Measurements from ENCODE around the gene LACC1. TPM values are rescaled to one million over a fixed set of nuclear protein-coding genes. Genes with fewer than 3 reads are reported as not detected.

Gene LACC1
- polyA plus RNA-seq, 1 experiment: 11.7 TPM

DNA sequence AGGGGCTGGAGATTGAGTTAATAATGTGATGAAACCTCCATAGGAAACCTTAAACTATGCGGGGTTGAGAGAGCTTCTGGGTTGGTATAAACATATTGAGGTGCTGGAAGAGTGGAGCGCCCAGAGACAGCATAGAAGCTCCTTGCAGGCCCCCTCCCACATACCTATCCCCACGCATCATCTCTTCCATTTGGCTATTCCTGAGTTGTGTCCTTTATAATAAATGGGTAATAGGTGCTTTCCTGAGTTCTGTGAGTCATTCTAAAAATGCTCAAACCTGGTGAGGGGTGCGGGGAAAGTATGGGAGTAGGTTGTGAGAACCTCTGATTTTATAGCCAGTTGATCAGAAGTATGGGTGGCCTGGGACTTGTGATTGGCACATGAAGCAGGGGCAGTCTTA is 14.8 kb upstream of the LACC1 start:
- no peak for DNase-seq (ENCODE audit: low read depth, low spot score)
- ChIA-PET POLR2A (no interaction called here), CTCF (no interaction called here)
- H3K27ac ChIP-seq (ENCODE audit: low read depth, low read length): no peak overlapping the region
- H3K4me3 ChIP-seq (ENCODE audit: low read depth, low read length): no peak overlapping the region
- no peaks in the 10 kb centered on the region for H3K27me3 ChIP-seq (ENCODE audit: control insufficient read depth, insufficient read depth, low read length)
- TF ChIP-seq, protein P1, sequence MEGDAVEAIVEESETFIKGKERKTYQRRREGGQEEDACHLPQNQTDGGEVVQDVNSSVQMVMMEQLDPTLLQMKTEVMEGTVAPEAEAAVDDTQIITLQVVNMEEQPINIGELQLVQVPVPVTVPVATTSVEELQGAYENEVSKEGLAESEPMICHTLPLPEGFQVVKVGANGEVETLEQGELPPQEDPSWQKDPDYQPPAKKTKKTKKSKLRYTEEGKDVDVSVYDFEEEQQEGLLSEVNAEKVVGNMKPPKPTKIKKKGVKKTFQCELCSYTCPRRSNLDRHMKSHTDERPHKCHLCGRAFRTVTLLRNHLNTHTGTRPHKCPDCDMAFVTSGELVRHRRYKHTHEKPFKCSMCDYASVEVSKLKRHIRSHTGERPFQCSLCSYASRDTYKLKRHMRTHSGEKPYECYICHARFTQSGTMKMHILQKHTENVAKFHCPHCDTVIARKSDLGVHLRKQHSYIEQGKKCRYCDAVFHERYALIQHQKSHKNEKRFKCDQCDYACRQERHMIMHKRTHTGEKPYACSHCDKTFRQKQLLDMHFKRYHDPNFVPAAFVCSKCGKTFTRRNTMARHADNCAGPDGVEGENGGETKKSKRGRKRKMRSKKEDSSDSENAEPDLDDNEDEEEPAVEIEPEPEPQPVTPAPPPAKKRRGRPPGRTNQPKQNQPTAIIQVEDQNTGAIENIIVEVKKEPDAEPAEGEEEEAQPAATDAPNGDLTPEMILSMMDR (IDR thresholded peaks at IDR 0.05; ENCODE audit: low read depth, low read length): no peak
- peaks cover 9% of the 10 kb centered on the region; the same call in 1 of the 2 replicates for H3K9me3 ChIP-seq (ENCODE audit: control insufficient read depth, insufficient read depth, low read length)

GRCh38 chr13:43865892-43866291 is 13.8 kb upstream of the LACC1 start:
- no peaks in the 10 kb centered on the region for H3K27me3 ChIP-seq (ENCODE audit: control insufficient read depth, insufficient read depth, low read length)
- TF ChIP-seq, protein P1 (IDR thresholded peaks at IDR 0.05; ENCODE audit: low read depth, low read length): no peak
- peaks cover 9% of the 10 kb centered on the region; the same call in 1 of the 2 replicates for H3K9me3 ChIP-seq (ENCODE audit: control insufficient read depth, insufficient read depth, low read length)
- no peak overlapping the region for H3K4me3 ChIP-seq (ENCODE audit: low read depth, low read length)
- ChIA-PET CTCF (interaction anchor here (1.2 kb wide), 1 partner anchor 1272 kb away, joined by 3 read pairs; no protein-coding TSS in a partner anchor), POLR2A (interaction anchor here (0.9 to 1.0 kb wide), 2 partner anchors 13 to 14 kb away, joined by 3 read pairs; partner anchors contain the start of genes CCDC122 and LACC1)
- DNase-seq (ENCODE audit: low read depth, low spot score): peak; percentile 39
- H3K27ac ChIP-seq (ENCODE audit: low read depth, low read length): peak overlapping the region; percentile 25

DNA sequence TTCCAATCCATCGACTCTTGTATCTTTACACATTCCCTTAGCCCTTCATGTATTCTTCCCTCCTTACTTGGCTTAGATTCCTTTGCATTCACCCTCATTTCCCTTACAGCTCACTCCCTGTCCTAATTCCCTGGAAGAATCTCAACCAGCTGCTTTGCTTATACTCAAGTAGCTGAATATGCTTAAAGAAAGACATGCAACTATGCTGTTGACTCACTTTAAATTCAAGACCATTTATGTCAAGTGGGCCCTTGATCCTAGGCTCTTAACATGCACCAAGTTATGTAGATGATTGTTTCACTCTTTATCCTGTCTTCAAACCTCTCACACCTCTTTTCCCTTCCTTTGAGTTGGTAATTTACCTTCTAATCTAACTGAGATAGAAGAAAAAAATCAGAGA is 7.5 kb upstream of the LACC1 start:
- H3K9me3 ChIP-seq (ENCODE audit: control insufficient read depth, insufficient read depth, low read length): no peaks in the 10 kb centered on the region
- ChIA-PET POLR2A (no interaction called here), CTCF (interaction anchor here (1.0 kb wide), 1 partner anchor 67 kb away, joined by 3 read pairs; no protein-coding TSS in a partner anchor)
- H3K27me3 ChIP-seq (ENCODE audit: control insufficient read depth, insufficient read depth, low read length): no peaks in the 10 kb centered on the region
- DNase-seq (ENCODE audit: low read depth, low spot score): no peak
- H3K4me3 ChIP-seq (ENCODE audit: low read depth, low read length): no peak overlapping the region
- no peak overlapping the region for H3K27ac ChIP-seq (ENCODE audit: low read depth, low read length)
- TF ChIP-seq, protein P1 (IDR thresholded peaks at IDR 0.05; ENCODE audit: low read depth, low read length): no peak

- Histone ChIP-seq H3K4me3 (ENCODE audit: low read depth, low read length) (no peak overlapping the region), H3K27me3 (ENCODE audit: control insufficient read depth, insufficient read depth, low read length) (no peaks in the 10 kb centered on the region), H3K27ac (ENCODE audit: low read depth, low read length) (no peak overlapping the region), H3K9me3 (ENCODE audit: control insufficient read depth, insufficient read depth, low read length) (no peaks in the 10 kb centered on the region)
- POLR2A ChIA-PET: no interaction called here
- TF ChIP-seq, protein P1 (IDR thresholded peaks at IDR 0.05; ENCODE audit: low read depth, low read length): peak; percentile 50
- DNase-seq (ENCODE audit: low read depth, low spot score): no peak
- CTCF ChIA-PET: interaction anchor here (0.8 to 1.8 kb wide), 3 partner anchors 43 to 905 kb away, joined by 3 to 4 read pairs (median 3); no protein-coding TSS in a partner anchor
Observed at GRCh38 chr13:43874504-43875092, 5.1 kb upstream of the LACC1 start.

DNA sequence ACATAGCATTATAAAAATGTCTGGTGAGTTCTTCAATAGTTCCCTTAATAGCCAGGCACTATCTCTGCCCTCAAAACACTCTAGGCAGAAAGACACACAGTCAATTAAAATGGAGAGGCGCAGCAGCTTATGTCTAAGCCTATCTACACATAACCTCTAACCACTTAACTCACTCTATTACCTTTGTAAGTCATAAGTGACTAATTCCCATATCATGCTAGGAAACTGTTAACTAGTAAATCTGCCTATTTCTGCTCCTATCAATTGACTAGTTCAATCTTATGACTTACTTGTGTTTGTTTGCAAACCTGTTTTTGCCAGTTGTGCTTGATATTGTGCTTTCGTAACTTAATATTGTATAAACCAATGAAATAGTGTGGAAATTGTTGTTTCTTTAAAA is 3.3 kb upstream of the LACC1 start:
- no peak for DNase-seq (ENCODE audit: low read depth, low spot score)
- no peaks in the 10 kb centered on the region for H3K27me3 ChIP-seq (ENCODE audit: control insufficient read depth, insufficient read depth, low read length)
- no peak overlapping the region for H3K27ac ChIP-seq (ENCODE audit: low read depth, low read length)
- POLR2A ChIA-PET: interaction anchor here (0.9 kb wide), 1 partner anchor 28 kb away, joined by 8 read pairs; no protein-coding TSS in a partner anchor
- CTCF ChIA-PET: interaction anchor here (1.1 kb wide), 1 partner anchor 571 kb away, joined by 3 read pairs; no protein-coding TSS in a partner anchor
- no peaks in the 10 kb centered on the region for H3K9me3 ChIP-seq (ENCODE audit: control insufficient read depth, insufficient read depth, low read length)
- TF ChIP-seq, protein P1 (IDR thresholded peaks at IDR 0.05; ENCODE audit: low read depth, low read length): no peak
- H3K4me3 ChIP-seq (ENCODE audit: low read depth, low read length): no peak overlapping the region
